ENCODE measurements around the gene PRKG1. TPM values are rescaled to one million over a fixed set of nuclear protein-coding genes. Genes with fewer than 3 reads are reported as not detected.
"Not testable (repeated sequence)": the region's sequence is repeated elsewhere in the genome, so short reads cannot be mapped to it uniquely, and the experiment has no call there.

The PRKG1 gene
- total RNA-seq, 2 experiments from 2014 or later: not detected

- CTCF ChIA-PET: no interaction called here
- Mint-ChIP-seq H3K27me3 (ENCODE audit: low read depth) (no peaks in the 10 kb centered on the region), H3K4me3 (no peak overlapping the region), H3K4me1 (ENCODE audit: low read depth) (no peaks in the 10 kb centered on the region), H3K9me3 (no peaks in the 10 kb centered on the region), H3K36me3 (ENCODE audit: low read depth) (no peaks in the 10 kb centered on the region), H3K27ac (no peak overlapping the region)
- no peak for DNase-seq
- intact Hi-C loops (cut with micrococcal nuclease): no loop called here
Observed at GRCh38 chr10:51198170-51198569, 123.9 kb downstream of the PRKG1 start.

- Mint-ChIP-seq H3K4me3 (no peak overlapping the region), H3K27me3 (ENCODE audit: low read depth) (no peaks in the 10 kb centered on the region), H3K36me3 (ENCODE audit: low read depth) (no peaks in the 10 kb centered on the region), H3K27ac (no peak overlapping the region), H3K9me3 (no peaks in the 10 kb centered on the region), H3K4me1 (ENCODE audit: low read depth) (no peaks in the 10 kb centered on the region)
- intact Hi-C loops (cut with micrococcal nuclease): no loop called here
- CTCF ChIA-PET: no interaction called here
- DNase-seq: no peak
Observed at GRCh38 chr10:51201947-51202346, 127.7 kb downstream of the PRKG1 start.

GRCh38 chr10:51203359-51203758 is 129.1 kb downstream of the PRKG1 start:
- Mint-ChIP-seq H3K27ac (no peak overlapping the region), H3K4me3 (no peak overlapping the region), H3K27me3 (ENCODE audit: low read depth) (no peaks in the 10 kb centered on the region), H3K36me3 (ENCODE audit: low read depth) (no peaks in the 10 kb centered on the region), H3K4me1 (ENCODE audit: low read depth) (no peaks in the 10 kb centered on the region), H3K9me3 (no peaks in the 10 kb centered on the region)
- DNase-seq: no peak
- CTCF ChIA-PET: no interaction called here
- intact Hi-C loops (cut with micrococcal nuclease): no loop called here

- no peaks in the 10 kb centered on the region for H3K27me3 Mint-ChIP-seq (ENCODE audit: low read depth)
- H3K27ac Mint-ChIP-seq: no peak overlapping the region
- no peaks in the 10 kb centered on the region for H3K4me1 Mint-ChIP-seq (ENCODE audit: low read depth)
- CTCF ChIA-PET: no interaction called here
- H3K4me3 Mint-ChIP-seq: no peak overlapping the region
- H3K9me3 Mint-ChIP-seq: no peaks in the 10 kb centered on the region
- no peaks in the 10 kb centered on the region for H3K36me3 Mint-ChIP-seq (ENCODE audit: low read depth)
- intact Hi-C loops (cut with micrococcal nuclease): no loop called here
- no peak for DNase-seq
Observed at GRCh38 chr10:51204066-51204465, 129.8 kb downstream of the PRKG1 start.

GRCh38 chr10:51204701-51205100 is 130.4 kb downstream of the PRKG1 start:
- no peaks in the 10 kb centered on the region for H3K4me1 Mint-ChIP-seq (ENCODE audit: low read depth)
- no peak overlapping the region for H3K27ac Mint-ChIP-seq
- intact Hi-C loops (cut with micrococcal nuclease): no loop called here
- H3K27me3 Mint-ChIP-seq (ENCODE audit: low read depth): no peaks in the 10 kb centered on the region
- no peak for DNase-seq
- CTCF ChIA-PET: no interaction called here
- H3K36me3 Mint-ChIP-seq (ENCODE audit: low read depth): no peaks in the 10 kb centered on the region
- H3K4me3 Mint-ChIP-seq: no peak overlapping the region
- no peaks in the 10 kb centered on the region for H3K9me3 Mint-ChIP-seq

DNA sequence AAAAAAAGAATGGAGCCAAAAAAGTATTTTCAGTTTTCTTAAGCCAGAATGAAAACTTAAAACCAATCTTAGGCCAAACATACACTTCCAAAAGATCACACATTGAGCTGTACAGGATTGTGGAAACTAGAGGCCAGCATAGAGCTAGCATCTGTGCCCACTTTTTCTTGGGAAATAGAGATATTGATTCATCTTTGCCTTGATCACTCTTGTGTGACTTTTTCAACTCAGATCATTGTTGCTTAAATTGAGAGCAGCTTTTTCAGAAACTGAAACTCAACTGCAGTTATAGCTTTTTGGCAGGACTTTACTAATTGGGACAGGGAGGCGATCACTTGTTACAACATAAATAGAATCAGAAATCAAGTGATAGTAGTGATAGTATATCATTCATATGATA is 132.2 kb downstream of the PRKG1 start:
- H3K27me3 Mint-ChIP-seq (ENCODE audit: low read depth): no peaks in the 10 kb centered on the region
- CTCF ChIA-PET: no interaction called here
- intact Hi-C loops (cut with micrococcal nuclease): no loop called here
- DNase-seq: no peak
- no peaks in the 10 kb centered on the region for H3K36me3 Mint-ChIP-seq (ENCODE audit: low read depth)
- H3K4me1 Mint-ChIP-seq (ENCODE audit: low read depth): no peaks in the 10 kb centered on the region
- H3K9me3 Mint-ChIP-seq: no peaks in the 10 kb centered on the region
- no peak overlapping the region for H3K4me3 Mint-ChIP-seq
- no peak overlapping the region for H3K27ac Mint-ChIP-seq

GRCh38 chr10:51212937-51213336 is 138.7 kb downstream of the PRKG1 start:
- CTCF ChIA-PET; H3K9me3 Mint-ChIP-seq; DNase-seq; H3K27ac Mint-ChIP-seq; H3K4me3 Mint-ChIP-seq; H3K4me1 Mint-ChIP-seq (ENCODE audit: low read depth); intact Hi-C loops (cut with micrococcal nuclease); H3K27me3 Mint-ChIP-seq (ENCODE audit: low read depth); H3K36me3 Mint-ChIP-seq (ENCODE audit: low read depth): not testable (repeated sequence)

GRCh38 chr10:51214207-51215196 is 140.2 kb downstream of the PRKG1 start:
- intact Hi-C loops (cut with micrococcal nuclease): no loop called here
- Mint-ChIP-seq H3K36me3 (ENCODE audit: low read depth) (no peaks in the 10 kb centered on the region), H3K4me1 (ENCODE audit: low read depth) (no peaks in the 10 kb centered on the region), H3K27me3 (ENCODE audit: low read depth) (no peaks in the 10 kb centered on the region), H3K9me3 (peaks cover 3% of the 10 kb centered on the region), H3K4me3 (no peak overlapping the region), H3K27ac (no peak overlapping the region)
- DNase-seq: no peak
- CTCF ChIA-PET: no interaction called here

GRCh38 chr10:51215951-51216834 is 141.9 kb downstream of the PRKG1 start:
- no peak overlapping the region for H3K4me3 Mint-ChIP-seq
- peaks cover 3% of the 10 kb centered on the region for H3K9me3 Mint-ChIP-seq
- H3K4me1 Mint-ChIP-seq (ENCODE audit: low read depth): no peaks in the 10 kb centered on the region
- no peaks in the 10 kb centered on the region for H3K36me3 Mint-ChIP-seq (ENCODE audit: low read depth)
- no peak for DNase-seq
- no peak overlapping the region for H3K27ac Mint-ChIP-seq
- H3K27me3 Mint-ChIP-seq (ENCODE audit: low read depth): no peaks in the 10 kb centered on the region
- intact Hi-C loops (cut with micrococcal nuclease): no loop called here
- CTCF ChIA-PET: no interaction called here

GRCh38 chr10:51217505-51217904 is 143.2 kb downstream of the PRKG1 start:
- Mint-ChIP-seq H3K36me3 (ENCODE audit: low read depth) (no peaks in the 10 kb centered on the region), H3K27ac (no peak overlapping the region), H3K4me1 (ENCODE audit: low read depth) (no peaks in the 10 kb centered on the region), H3K4me3 (no peak overlapping the region), H3K9me3 (peaks cover 1% of the 10 kb centered on the region), H3K27me3 (ENCODE audit: low read depth) (no peaks in the 10 kb centered on the region)
- DNase-seq: no peak
- CTCF ChIA-PET: no interaction called here
- intact Hi-C loops (cut with micrococcal nuclease): no loop called here

GRCh38 chr10:51224671-51225161 is 150.4 kb downstream of the PRKG1 start:
- no peaks in the 10 kb centered on the region for H3K9me3 Mint-ChIP-seq
- no peak overlapping the region for H3K4me3 Mint-ChIP-seq
- DNase-seq: no peak
- H3K27me3 Mint-ChIP-seq (ENCODE audit: low read depth): peaks cover 3% of the 10 kb centered on the region
- intact Hi-C loops (cut with micrococcal nuclease): no loop called here
- CTCF ChIA-PET: no interaction called here
- no peaks in the 10 kb centered on the region for H3K4me1 Mint-ChIP-seq (ENCODE audit: low read depth)
- no peaks in the 10 kb centered on the region for H3K36me3 Mint-ChIP-seq (ENCODE audit: low read depth)
- H3K27ac Mint-ChIP-seq: no peak overlapping the region

GRCh38 chr10:51227897-51228713 is 153.8 kb downstream of the PRKG1 start:
- Mint-ChIP-seq H3K9me3 (no peaks in the 10 kb centered on the region), H3K27ac (no peak overlapping the region), H3K4me3 (no peak overlapping the region), H3K27me3 (ENCODE audit: low read depth) (peaks cover 3% of the 10 kb centered on the region), H3K4me1 (ENCODE audit: low read depth) (no peaks in the 10 kb centered on the region), H3K36me3 (ENCODE audit: low read depth) (no peaks in the 10 kb centered on the region)
- intact Hi-C loops (cut with micrococcal nuclease): no loop called here
- no peak for DNase-seq
- CTCF ChIA-PET: no interaction called here

All from activated naive CD4-positive, alpha-beta T cell treated with anti-CD3 and anti-CD28 coated beads for 36 hours (primary cell).